Measurements from ENCODE around the gene PHF23. TPM values are rescaled to one million over a fixed set of nuclear protein-coding genes. Genes with fewer than 3 reads are reported as not detected.
A peak's percentile ranks its signal among the peaks of the same experiment; 100 is the strongest.

PHF23 gene
- total RNA-seq, 1 donor, result 40.3 TPM

DNA sequence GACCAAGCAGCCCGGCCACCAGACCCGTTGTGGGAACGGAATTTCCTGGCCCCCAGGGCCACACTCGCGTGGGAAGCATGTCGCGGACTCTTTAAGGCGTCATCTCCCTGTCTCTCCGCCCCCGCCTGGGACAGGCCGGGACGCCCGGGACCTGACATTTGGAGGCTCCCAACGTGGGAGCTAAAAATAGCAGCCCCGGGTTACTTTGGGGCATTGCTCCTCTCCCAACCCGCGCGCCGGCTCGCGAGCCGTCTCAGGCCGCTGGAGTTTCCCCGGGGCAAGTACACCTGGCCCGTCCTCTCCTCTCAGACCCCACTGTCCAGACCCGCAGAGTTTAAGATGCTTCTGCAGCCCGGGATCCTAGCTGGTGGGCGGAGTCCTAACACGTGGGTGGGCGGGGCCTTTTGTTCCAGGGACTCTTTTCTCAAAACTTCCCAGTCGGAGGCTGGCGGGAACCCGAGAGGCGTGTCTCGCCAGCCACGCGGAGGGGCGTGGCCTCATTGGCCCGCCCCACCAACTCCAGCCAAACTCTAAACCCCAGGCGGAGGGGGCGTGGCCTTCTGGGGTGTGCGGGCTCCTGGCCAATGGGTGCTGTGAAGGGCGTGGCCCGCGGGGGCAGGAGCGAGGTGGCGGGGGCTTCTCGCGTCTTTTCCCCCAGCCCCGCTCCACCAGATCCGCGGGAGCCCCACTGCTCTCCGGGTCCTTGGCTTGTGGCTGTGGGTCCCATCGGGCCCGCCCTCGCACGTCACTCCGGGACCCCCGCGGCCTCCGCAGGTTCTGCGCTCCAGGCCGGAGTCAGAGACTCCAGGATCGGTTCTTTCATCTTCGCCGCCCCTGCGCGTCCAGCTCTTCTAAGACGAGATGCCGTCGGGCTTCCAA lies 42.1 kb upstream of the PHF23 start, which contains the start of gene SLC2A4:
TSS of gene SLC2A4 (plus strand) at position 645 of the 879 bp plus-strand sequence. CDS start at position 862, 217 bp downstream.
- TF ChIP-seq, protein P1, sequence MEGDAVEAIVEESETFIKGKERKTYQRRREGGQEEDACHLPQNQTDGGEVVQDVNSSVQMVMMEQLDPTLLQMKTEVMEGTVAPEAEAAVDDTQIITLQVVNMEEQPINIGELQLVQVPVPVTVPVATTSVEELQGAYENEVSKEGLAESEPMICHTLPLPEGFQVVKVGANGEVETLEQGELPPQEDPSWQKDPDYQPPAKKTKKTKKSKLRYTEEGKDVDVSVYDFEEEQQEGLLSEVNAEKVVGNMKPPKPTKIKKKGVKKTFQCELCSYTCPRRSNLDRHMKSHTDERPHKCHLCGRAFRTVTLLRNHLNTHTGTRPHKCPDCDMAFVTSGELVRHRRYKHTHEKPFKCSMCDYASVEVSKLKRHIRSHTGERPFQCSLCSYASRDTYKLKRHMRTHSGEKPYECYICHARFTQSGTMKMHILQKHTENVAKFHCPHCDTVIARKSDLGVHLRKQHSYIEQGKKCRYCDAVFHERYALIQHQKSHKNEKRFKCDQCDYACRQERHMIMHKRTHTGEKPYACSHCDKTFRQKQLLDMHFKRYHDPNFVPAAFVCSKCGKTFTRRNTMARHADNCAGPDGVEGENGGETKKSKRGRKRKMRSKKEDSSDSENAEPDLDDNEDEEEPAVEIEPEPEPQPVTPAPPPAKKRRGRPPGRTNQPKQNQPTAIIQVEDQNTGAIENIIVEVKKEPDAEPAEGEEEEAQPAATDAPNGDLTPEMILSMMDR (IDR thresholded peaks at IDR 0.05; ENCODE audit: insufficient read depth, low read length), result no peak
- H3K4me3 ChIP-seq (ENCODE audit: low read depth, low read length), result peak within 1 kb of the TSS; percentile 59
- DNase-seq (ENCODE audit: low read depth), result peak; percentile 90

DNA sequence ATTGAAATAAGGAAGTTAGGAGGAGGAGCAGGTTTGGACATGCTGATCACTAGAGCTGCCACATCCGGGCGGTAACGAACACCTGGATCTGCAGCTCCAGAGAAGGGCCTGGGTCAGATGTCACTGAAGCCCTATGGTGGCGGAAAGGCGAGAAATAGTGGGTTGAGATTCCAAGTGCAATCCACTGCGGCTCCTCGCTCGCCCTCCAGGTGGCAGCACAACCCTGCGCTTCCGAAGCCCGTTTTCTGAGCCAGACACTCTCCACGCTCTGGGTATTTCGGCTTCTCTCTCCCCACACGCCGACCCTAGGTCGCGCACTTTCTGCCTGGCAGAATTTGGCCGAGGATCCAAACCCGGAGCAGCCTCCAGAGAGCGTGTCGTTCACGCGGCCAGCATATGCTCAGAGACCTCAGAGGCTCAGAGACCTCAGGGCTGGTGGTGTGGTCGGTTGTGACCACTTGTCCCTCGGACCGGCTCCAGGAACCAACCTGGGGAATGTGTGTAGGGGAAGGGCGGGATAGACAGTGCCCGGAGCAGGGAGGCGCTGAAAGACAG lies 41.3 kb upstream of the PHF23 start:
- TF ChIP-seq, protein P1 (IDR thresholded peaks at IDR 0.05; ENCODE audit: insufficient read depth, low read length), result peak; percentile 95
- DNase-seq (ENCODE audit: low read depth), result peak; percentile 82
- H3K4me3 ChIP-seq (ENCODE audit: low read depth, low read length), result peak overlapping the region; percentile 59

DNA sequence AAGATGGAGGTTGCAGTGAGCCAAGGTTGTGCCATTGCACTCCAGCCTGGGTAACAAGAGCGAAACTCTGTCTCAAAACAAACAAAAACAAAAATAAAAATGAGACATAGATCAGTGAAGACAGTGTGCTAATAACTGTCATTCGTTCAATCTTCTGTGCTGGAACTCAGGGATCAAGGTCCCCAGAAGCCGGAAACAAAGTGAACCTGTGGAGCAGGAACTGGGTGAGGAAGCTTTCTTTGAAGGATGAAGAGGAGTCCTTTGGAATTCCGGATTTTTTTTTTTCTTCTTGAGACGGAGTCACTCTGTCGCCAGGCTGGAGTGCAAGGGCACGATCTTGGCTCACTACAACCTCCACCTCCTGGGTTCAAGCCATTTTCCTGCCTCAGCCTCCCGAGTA lies 40.2 kb upstream of the PHF23 start:
- H3K4me3 ChIP-seq (ENCODE audit: low read depth, low read length), result no peak overlapping the region
- DNase-seq (ENCODE audit: low read depth), result no peak
- TF ChIP-seq, protein P1 (IDR thresholded peaks at IDR 0.05; ENCODE audit: insufficient read depth, low read length), result no peak

DNA sequence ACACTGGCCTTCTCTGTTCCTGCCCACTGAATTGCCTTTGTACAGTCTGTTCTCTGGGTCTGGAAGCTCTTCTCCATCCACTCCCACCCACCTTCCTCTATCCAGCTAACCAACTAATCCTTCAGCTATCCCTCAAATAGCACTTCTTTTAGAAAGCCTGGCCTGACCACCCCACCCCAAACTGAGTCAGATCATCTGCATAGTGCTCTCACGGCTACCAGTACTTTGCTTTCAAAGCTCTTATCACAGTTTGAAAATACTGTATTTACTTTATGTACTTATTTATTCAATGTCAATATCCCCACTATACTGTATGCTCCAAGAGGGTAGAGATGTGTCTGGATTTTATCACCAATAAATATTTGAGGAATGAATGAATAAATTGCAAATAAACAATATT lies 27.5 kb upstream of the PHF23 start:
- DNase-seq (ENCODE audit: low read depth), result no peak
- no peak overlapping the region for H3K4me3 ChIP-seq (ENCODE audit: low read depth, low read length)
- TF ChIP-seq, protein P1 (IDR thresholded peaks at IDR 0.05; ENCODE audit: insufficient read depth, low read length), result no peak

DNA sequence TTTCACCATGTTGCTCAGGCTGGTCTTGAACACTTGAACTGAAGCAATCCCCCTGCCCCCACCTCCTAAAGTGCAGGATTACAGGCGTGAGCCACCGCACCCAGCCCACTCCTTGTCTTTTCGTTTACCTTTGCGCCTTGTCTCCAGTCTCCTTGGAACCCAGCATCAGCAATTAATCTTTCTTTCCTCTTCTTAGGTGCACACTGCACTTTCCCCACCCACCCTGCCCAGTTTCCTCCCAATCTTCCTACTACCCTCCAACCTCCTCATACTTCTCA lies 24.5 kb upstream of the PHF23 start:
- H3K4me3 ChIP-seq (ENCODE audit: low read depth, low read length), result no peak overlapping the region
- TF ChIP-seq, protein P1 (IDR thresholded peaks at IDR 0.05; ENCODE audit: insufficient read depth, low read length), result no peak
- no peak for DNase-seq (ENCODE audit: low read depth)

DNA sequence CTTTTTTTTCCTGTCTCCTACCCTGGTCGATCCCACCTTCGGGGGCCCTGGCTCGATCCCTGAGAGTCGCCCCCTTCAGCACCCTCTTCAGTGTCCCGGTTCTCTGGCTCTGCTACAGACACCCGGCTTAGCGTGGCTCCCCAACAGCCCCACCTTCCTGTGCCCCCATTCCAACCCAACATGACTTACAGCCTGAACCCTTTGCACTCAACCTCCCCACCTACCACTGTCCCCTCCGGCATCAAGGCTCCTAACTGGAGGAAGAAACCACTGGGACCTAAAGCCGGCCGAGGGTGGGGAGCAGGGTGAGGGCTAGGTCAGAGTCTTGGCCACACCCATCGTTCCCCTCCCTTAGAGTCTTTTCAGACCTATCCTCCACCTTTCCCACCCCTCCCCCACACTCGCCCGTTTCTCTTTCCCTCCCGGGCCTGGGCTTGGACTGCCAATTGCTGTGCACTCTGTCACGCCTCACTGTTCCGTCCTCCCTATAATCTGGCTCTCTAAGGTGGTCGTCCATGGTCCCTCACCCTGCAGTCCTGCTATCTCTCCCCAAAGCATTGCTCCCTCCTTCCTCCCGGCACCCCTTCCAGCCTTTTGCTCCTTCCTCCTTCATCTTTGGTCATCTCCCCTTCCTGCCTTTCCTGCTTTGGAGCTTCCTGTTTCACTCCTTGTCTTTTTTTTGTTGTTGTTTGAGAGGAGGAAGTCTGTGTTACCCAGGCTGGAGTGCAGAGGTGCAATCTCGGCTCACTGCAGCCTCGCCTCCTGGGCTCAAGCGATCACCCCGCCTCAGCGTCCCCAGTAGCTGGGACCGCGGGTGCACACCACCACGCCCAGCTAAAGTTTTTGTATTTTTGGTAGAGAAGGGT lies 23.9 kb upstream of the PHF23 start:
- DNase-seq (ENCODE audit: low read depth), result no peak
- peak overlapping the region; percentile 22 for H3K4me3 ChIP-seq (ENCODE audit: low read depth, low read length)
- TF ChIP-seq, protein P1 (IDR thresholded peaks at IDR 0.05; ENCODE audit: insufficient read depth, low read length), result no peak
